GM10266 (cell line): Measurements from ENCODE around the gene SLC25A26.

ENCODE experiments used
- DNase-seq: peaks from one replicate; pipeline ENCODE4 v3.0.0; 2012; ENCODE audit errors: extremely low spot score
- CTCF ChIP-seq: IDR thresholded peaks from 2 replicates; pipeline ENCODE4 v1.5.1; 2012; ENCODE audit warnings: mild to moderate bottlenecking, low read depth; ENCODE audit not compliant: control insufficient read depth, insufficient read depth; ENCODE audit errors: missing control alignments

Gene SLC25A26

DNA sequence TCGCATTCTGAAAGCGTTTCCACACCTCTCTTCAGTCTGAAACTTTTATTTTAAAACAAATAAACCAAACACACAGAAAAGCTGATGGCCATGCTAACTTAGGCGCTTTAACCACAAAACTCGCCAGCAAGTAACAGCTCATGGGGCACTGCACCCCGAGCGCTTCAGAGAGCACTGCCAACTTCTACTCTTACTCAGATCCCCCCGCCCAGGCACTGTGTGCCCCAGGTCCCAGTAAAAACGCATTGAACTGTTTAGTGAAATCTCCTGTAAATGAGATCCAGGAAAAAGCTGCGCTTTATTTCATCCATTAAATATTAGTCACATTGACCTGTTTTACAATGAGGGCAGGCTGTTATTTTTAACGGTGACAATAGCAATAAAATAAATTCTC lies 180.4 kb downstream of the SLC25A26 start:
- no peak for TF ChIP-seq CTCF

DNA sequence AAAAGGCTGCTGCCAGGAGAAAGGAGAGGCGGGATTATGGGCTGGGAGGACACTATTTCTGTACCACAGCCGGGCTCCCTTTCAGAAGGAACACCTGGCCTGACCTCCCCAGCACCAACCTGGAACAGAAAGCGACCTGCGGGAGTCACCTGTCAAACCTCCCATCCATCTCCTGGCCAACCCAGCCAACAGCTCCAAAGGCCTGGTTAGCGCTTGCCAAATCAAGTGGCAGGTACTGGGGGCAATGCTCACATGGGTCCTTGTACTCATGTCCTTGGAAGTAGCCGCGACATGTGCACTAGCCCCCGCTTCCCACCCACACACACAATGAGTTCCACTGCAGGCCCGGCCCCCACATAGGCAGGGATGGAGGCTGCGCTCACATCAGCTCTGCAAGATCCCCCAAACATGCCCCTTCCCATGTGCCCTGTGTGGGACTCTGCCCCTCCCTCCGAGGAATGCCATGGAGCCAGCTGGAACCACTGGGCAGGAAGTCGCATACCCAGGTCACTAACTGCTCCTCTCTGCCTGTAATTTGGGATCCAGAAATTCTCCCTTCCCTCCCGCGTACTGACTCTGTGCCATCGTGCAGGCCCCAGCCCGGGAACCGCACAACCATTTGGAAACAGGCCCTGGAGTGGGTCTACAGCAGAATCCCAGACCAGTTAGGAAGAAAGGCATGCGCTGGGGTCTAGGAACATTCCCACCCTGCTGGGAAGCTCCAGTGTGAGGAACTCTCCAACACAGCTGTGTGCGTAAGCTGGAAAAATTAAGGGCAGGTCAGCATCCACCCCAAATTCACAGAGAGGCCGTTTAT lies 181.1 kb downstream of the SLC25A26 start:
- no peak for TF ChIP-seq CTCF
- DNase-seq: no peak

More for the DNA sequence above, 180.4 kb downstream of the SLC25A26 start:
- no peak for DNase-seq

GRCh38 chr3:66402596-66403290 lies 181.9 kb downstream of the SLC25A26 start:
- TF ChIP-seq CTCF: no peak
- no peak for DNase-seq

DNA sequence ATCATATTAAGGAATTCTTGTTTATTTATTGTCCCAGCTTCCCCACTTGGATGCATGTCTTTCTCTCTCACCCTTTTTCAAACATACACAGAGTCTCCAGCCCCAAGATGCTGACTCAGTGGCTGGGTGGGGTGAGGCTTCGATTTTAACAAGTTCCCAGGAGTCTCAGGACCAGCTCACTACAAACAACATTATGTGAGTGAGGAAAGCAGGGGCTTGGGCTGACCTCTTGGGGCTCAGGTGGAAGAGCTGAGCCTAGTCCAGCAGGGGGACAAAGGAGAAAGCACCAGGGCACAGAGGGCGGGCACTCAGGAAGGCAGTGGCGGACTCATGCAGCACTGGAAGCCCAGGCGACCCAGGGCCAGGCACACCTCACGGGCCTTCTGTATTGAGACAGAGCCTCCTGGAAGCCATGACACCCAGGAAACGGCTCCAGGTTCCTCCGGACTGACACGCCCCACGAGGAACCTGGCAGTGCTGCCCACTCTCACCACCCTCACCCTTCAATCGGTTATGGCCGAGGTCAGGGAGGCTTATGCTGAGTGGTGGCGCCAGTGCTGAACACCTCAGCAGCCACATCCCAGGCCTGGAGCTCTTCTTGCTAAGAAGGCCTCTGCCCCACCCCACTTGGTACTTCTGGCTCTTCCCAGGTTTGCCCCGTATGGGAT lies 182.7 kb downstream of the SLC25A26 start:
- no peak for DNase-seq
- TF ChIP-seq CTCF: no peak

DNA sequence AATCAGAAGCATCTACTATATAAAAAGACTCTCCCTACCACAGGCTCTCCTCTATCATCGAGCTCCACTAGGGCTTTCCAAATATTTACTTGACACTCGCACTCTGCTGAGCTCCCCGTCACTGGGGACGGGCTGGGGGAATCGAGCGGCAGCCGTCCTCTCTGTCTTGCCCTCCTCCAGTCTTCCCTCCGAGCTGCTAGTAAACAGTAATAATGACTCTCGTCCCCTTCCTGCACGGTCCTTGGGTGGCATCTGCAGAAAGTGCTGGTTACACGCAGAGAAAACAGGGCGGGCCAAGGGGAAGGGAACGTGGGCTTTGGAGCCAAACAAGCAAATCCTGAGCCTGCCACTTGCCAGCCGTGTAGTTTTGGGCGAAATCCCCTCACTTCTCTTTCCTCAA lies 183.4 kb downstream of the SLC25A26 start:
- DNase-seq: no peak
- no peak for TF ChIP-seq CTCF

DNA sequence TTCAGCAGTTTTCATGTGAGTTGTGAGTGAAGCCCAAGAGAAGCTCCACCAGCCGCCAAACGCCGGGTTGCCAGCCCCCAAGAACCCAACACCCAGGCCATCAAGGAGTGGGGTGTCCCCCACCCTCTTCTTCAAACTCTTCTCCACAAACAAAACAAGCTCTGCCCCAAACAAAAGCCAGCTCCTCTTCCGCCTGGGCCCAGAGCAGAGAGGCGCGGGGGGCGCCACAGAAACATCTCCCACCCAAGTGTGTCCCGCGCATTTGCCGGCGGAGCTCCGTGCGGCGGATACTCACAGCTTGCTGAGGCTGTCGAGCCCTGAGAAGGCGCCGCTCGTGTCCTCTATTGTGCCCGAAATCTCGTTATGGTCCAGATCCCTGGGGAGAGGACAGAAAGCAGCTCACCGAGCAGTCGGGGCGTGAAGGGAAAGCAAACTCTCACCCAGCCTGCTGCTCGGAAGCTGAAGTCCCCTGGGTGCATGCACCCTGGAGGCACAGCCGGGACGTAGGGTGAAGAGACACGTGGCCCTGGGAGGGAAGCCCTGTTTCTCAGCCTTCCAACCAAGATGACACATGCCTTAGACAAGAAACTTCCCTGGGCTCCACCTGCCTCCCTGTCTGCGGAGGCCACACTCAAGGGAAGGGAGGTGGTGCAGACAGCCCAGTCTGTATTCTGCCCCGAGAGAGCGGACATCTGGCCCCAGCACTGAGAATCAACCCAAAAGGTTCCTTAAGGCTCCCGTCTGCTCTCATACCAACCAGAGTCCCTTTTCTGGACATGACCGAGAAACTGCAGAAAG lies 184.3 kb downstream of the SLC25A26 start:
- no peak for DNase-seq
- no peak for TF ChIP-seq CTCF
